HG03103 (cell line): ENCODE measurements around the gene R3HDML.
"Not testable (repeated sequence)": the region's sequence is repeated elsewhere in the genome, so short reads cannot be mapped to it uniquely, and the experiment has no call there.

Experiments used
- ATAC-seq: cut with Tn5 transposase; IDR thresholded peaks from one replicate; pipeline ENCODE4 v1.9.1; 2021; ENCODE audit warnings: low read depth; ENCODE audit not compliant: unreplicated experiment

R3HDML gene

DNA sequence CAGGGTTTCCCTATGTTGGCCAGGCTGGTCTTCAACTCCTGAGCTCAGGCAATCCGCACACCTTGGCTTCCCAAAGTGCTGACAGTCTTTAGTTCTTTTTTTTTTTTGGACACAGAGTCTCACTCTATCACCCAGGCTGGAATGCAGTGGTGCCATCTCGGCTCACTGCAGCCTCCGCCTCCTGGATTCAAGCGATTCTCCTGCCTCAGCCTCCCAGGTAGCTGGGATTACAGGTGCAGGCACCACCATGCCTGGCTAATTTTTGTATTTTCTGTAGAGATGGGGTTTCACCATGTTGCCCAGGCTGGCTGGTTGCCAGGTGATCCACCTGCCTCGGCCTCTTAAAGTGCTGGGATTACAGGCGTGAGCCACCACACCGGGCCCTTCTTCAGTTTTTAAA is 9.1 kb upstream of the R3HDML start:
- not testable (repeated sequence) for ATAC-seq

DNA sequence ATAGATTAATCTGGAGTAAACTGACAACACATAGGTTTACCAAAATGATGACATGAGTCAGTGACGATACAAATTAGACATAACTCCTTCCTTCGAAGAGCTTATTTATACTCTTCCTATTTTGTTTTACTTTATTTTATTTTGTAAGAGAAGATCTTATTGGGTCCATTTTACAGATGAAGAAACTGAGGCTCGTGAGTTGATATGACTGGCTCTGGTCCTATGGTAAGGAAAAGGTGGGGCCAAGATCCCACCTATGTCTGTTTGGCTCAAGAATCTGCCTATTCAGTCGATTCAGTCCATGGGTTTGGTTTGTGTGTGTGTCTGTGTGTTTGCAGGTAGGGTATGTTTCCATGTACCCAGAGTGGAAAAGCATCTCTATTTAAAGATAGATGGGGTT is 8.4 kb upstream of the R3HDML start:
- ATAC-seq = no peak

DNA sequence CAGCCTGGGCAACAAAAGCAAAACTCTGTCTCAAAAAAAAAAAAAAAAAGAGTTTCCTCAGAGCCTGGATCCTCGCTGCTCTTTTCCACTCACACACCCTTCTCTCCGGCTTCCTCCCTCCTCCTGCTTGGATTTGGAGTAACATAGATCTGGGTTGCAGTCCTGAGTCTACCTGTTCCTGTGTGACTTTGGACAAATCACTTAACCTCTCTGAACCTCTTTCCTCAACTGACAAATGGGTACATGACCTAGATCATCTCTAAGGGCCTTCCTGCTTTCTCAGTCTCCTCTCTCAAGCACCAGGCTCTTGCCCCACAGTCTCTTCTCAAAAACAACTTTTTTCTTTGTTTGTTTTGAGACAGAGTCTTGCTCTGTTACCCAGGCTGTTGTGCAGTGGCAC is 5.6 kb upstream of the R3HDML start:
- ATAC-seq = no peak

DNA sequence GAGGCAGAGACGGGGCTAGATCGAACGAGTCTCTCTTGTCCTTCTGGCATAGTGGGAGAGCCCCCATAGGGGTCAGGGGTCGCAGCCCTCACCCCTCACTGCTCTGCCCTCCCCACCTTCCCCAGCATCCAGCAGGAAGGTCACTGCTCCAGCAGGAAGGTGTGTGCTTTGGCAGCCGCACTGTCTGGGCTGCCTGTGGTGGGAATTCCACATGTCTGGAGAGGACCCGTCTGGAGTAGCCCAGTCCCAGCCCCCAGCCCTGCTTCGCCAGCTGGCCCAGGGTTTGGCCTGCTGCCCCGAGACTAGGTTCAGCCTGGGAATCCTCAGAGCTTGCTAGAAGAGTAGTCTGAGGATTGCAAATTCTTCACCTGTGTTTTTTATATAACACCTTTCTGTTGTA is 2.5 kb upstream of the R3HDML start:
- ATAC-seq = no peak

DNA sequence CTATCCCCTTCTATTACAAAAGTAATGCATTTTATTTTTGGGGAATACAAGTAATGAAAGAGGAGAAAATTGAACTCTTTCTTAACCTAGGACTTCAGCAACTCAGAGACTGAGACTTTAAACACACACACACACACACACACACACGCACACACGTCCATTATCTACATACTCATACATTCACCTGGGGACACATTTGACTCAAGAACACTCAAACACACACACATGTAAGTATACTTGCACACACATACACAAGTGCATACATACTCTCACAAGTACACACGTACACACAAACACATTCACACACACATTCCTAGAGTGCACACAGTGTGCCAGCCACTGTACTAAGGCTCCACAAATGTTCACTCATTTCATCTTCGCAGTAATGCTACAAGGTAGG is 2.1 kb upstream of the R3HDML start:
- ATAC-seq = no peak

DNA sequence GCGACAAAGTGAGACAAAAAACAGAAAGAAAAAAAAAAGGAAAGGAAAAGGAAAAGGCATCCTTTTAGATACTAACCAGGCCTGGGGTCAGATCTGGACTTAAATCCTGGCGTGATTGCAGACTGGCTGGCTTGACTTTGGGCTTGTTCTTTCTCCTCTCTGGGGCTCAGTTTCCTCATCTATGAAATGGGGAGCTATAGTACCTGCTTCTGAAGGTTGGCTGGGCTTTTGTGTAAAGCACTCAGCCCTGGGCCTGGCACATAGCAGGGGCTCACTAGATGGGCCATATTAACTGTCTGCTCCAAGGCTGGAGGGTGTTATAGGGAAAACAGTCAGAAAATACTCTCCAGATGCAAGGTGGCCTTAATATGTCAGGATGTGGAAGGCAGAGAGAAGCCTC is 1.2 kb upstream of the R3HDML start:
- ATAC-seq = no peak

DNA sequence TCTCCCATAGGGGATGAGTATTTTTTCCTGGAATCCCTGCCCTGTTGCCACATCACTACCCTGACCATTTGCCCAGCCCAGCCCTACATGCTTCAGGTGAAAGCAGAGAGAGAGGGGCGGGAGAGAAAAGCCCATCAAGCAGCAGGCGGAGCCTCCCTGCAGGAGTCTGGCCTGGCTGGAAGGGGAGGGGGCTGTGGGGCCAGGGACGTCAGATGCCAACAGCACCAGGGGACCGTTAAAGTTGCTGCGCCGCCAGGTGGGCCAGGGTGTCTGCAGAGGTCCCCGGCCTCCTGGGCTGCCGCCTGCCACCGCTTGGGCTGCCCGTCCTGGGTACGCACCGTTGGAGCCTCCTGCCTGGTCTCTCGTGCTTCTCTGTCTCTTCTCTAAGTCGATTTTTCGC is 757 bp upstream of the R3HDML start:
- ATAC-seq = no peak

DNA sequence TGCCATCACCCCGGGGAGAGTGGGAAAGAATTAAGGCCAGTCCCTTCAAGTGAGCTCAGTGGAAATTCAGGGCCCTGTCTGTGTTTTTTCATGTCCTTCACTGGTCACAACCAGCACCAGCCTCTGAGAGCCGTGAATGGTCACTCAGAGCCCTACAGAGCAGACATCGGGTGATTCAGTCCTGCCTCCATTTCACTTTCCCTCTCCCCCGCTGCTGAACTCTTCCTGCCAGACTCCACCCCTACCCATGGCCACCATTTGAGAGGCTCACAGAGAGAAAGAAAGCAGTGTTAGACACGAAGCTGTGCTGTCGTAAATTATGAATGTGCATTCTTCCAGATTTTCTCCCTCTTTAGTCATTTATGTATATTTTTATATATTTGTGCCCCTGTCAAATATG is 5.4 kb downstream of the R3HDML start:
- ATAC-seq = no peak

DNA sequence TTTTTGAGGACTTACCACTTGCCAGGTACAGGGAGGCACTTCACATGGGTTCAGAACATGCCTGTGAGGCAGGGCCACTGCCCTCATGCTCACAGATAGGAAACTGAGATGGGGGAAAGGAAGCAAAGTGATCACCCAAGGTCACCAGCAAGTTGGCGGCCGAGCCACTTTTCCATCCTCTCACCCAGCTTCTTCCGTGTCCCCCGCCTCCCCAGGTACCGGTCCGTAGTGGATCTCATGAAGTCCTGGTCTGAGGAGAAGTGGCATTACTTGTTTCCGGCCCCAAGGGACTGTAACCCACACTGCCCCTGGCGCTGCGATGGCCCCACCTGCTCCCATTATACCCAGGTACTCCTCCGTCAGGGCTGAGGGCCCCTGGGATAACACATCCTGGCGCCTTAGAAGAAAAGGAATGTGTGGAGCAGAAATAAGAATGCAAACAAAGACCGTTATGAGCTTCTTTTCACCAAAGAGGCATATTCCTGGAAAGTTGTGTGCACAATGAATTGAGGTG is 6.4 kb downstream of the R3HDML start:
- ATAC-seq = no peak

DNA sequence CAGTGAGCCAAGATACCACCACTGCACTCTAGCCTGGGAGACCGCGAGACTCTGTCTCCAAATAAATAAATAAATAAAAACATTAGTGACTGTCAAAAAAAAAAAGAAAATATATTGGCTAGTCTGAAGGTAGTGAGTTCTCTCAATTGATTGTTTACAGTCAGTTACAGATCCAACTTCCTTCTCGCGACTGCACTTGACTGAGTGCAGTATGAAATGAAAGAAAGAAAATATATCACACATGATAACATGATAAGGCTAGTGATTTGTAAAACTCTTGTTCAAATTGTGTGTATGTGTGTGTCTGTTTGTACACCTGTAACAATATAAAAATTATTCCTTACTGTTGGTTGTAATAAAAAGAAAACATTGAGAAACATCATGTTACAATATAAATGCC is 7.9 kb downstream of the R3HDML start:
- no peak for ATAC-seq

DNA sequence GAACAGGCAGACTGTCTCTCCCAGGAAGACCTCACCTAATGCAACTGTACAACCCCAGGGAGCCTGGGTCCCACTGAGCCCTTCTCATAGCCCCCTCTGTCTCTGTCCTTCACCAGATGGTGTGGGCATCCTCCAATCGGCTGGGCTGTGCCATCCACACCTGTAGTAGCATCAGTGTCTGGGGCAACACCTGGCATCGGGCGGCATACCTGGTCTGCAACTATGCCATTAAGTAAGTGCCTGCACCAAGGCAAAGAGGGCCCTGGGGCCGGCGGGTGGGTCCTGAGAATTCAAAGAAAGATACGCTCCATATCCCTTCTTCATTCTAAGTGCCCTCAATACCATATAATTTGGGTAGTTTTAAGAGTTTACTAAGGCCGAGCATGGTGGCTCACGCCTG is 8.3 kb downstream of the R3HDML start:
- ATAC-seq = no peak

DNA sequence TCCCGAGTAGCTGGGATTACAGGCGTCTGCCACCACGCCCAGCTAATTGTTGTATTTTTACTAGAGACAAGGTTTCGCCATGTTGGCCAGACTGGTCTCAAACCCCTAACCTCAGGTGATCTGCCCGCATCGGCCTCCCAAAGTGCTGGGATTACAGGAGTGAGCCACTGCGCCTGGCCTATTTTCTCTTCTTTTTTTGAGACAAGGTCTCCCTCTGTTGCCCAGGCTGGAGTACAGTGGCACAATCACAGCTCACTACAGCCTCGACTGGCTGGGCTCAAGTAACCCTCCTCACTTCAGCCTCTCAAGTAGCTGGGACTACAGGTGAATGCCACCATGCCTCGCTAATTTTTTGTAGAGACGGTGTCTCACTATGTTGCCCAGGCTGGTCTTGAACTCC is 9.1 kb downstream of the R3HDML start:
- ATAC-seq = not testable (repeated sequence)

DNA sequence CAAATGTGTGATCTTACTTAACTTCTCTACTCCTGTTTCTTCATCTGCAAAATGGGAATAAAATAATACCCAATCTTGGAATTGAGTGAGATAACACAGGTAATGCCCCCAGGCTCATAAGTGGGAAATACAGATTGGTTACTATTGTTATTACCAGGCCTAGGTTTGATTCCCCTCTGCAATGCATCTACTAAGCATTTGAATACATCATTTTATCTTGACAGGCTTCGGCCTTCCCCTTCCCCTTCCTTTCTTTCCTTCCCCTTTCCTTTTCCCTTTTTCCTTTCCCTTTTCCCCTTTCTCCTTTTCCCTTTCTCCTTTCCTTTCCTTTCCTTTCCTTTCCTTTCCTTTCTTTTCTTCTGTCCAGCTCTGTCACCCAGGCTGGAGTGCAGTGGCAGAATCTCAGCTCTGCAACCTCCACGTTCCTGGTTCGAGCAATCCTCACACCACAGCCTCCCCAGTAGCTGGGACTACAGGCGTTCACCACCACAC is 11.4 kb downstream of the R3HDML start:
- no peak for ATAC-seq

DNA sequence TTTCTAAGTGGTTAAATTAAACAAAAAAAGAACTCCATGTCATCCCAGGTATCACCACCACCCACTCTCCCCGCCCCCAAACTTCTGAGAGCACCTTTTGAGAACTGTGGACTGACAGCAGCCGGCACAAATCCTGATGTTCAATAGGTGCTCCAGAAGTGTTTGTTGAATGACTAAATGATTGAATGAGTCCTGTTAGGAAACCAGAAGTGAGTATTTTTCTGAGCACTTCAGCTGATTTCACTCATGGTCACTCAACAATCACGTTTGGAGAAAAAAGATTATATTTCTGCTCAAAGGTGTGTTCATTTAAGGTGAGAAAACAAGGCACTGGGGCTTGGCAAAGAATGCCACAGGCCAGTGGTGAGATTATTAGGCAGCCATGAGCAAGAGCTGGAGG is 12.5 kb downstream of the R3HDML start:
- no peak for ATAC-seq

DNA sequence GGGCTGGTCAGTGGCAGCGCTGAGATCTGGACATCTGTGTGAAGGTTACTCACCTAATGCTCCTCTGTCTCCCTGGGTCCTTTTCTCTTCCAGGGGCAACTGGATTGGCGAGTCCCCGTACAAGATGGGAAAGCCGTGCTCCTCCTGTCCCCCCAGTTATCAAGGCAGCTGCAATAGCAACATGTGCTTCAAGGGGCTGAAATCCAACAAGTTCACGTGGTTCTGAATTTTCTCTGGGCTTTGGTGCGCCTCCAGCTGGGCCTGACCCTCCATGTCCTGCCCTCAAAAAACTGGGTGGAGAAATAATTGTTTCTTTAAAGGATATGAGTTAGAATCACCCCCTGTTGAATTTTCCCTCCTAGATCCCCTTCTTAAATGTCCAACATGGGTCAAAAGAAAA is 13.7 kb downstream of the R3HDML start:
- no peak for ATAC-seq

DNA sequence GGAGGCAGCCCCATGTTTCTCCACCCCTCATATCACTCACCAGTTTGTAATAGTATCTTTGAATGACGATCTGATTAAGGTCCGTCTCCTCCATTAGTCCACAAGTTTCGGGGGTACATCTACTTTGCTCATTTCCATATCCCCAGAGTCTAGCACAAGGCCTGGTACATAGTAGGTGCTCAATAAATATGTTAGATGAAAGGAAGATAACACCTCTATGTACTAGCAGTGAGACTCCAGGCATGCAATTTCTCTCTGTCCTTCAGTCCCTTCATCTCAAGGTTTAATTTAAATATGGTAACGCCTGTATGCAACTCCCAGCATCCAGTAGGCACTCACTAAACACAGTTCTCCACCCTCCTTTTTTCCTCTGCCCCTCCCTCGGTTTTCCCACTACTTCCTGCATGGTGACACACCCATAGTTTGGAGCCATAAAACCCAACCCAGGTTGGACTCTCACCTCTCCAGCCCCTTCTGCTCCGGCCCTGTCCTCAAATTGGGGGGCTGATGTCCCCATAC is 18.2 kb downstream of the R3HDML start:
- no peak for ATAC-seq

DNA sequence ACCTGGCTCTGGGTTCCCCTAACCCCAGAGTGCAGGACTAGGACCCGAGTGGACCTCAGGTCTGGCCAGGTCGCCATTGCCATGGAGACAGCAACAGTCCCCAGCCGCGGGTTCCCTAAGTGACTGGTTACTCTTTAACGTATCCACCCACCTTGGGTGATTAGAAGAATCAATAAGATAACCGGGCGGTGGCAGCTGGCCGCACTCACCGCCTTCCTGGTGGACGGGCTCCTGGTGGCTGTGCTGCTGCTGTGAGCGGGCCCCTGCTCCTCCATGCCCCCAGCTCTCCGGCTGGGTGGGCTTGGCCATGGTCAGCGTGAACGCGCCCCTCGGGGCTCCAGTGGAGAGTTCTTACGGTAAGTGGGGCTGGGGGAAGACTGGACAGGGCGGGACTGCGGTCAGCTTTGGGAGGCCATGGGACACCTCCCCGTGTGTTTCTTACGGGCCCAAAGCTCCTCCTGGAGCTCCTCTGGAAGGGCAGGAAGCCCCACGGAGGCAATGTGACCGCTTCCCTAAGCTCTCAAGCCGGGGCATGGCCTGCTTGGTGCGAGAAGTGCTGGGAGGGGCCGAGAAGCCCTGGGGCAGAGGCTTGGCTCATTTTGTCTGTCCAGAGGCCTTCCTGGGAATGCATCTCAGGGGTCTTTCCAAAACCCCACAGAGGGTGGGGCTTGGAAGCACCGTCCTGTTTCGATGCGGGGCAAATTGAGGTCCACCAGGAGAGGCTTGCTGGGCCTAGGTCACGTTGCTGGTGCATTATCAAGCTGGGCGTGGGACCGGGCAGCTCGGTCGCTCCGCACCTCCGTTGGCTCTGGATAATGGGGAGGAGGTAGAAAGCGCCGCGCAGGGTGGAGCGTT is 18.9 kb downstream of the R3HDML start, which contains the start of gene HNF4A:
Gene HNF4A (plus strand): TSS at position 202 of the 855 bp plus-strand sequence. CDS start 106 bp downstream, at position 308.
- no peak for ATAC-seq

DNA sequence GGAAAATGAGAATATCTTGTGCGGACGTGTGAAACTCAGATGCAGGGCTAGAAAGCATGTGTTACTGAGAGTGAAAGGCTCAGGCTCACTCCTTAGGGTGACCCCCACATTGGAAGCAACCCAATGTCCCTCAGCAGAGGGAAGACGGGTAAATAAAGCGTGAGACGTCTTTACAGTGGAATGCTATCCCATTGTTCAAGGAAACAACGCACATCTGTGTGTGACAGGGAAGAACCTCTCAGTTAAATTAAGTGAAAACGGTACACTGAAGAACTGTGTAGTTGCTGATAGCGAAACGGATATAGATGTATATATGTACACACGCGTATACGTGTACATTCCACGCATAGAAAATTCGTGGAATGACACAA is 19.5 kb downstream of the R3HDML start:
- ATAC-seq = no peak

DNA sequence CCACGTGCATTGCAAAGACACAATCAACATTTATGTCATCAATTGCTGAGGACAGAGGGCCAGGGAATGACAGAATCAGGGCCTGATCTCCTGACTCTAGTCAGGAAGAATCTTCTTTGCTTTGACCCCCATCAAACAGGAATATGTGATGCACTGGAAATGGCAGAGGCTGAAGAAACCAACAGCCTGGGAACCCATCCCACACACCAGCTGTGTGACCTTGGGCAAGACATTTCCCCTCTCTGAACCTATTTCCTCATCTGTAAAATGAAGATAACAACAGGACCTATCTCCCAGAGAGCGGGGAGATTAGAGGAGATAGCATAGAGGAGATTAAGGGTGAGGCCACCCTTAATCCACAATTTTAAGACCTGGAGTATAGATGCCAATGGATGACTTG is 20.2 kb downstream of the R3HDML start:
- ATAC-seq = no peak

DNA sequence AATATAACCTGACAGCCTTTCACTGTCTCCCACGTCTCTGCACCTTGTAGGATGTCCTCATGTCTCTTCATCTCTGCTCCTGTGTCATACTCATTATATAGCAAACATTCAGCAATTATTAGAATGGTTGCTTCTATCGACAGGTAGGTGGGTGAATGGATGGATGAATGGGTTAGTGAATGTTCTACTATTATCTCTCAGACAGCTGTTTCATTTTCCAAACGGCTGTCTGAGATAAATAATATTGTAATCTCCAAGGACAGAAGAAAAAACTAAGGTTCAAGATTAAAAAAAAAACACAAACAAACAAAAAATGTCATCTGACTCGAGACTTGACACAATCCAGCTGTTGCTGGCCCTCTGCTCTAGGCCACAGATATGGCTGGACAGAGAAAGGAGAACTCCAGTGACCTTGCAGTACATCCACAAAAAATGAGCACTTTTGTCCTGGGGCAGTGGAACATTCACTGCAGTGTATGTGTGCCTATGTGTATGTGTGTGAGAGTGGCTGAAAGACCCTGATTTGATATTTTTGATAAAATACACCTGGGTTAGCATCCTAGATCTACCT is 20.8 kb downstream of the R3HDML start:
- ATAC-seq = no peak

DNA sequence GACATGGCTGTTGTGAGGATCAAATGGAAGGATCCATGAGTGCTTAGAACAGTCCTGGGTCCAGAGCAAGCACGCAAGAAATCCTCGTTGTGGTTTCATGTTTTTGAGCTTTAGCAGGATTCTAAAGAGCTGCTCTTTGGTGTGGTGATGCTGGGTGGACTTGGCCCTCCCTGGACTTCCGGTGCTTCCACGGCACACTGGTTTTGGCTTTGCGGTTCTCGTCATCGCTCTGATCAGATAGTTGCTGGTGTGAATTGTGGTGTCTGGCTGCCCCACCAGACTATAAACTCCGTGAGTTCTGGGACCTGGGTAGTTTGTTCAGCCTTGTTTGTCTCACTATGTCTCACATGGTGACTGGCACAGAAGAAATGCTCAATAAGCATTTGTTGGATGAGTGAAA is 21.9 kb downstream of the R3HDML start:
- no peak for ATAC-seq

DNA sequence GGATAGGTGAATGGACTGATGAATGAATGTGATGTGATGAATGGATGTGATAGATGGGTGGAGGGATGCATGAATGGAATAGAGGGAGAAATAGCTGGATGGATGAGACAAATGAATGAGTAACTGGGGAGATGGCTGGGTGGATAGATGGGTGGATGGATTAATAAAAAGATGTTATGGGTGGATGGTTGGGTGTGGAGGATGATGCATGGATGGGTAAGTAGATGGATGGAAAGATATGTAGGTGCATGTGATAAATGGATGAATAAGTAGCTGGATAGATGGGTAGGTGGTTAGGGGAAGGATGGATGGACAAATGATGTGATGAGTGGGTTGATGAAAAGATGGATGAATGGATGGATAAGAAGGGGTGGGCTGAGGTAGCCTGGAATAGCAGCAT is 23.4 kb downstream of the R3HDML start:
- no peak for ATAC-seq
